ENCODE data around the gene NALCN.

The NALCN gene

GRCh38 chr13:101416181-101417042 is at the start of gene NALCN:
Gene NALCN (minus strand): TSS chr13:101416508. CDS start chr13:101399126, 17,382 bp downstream.
- peak; percentile 36 for DNase-seq

DNA sequence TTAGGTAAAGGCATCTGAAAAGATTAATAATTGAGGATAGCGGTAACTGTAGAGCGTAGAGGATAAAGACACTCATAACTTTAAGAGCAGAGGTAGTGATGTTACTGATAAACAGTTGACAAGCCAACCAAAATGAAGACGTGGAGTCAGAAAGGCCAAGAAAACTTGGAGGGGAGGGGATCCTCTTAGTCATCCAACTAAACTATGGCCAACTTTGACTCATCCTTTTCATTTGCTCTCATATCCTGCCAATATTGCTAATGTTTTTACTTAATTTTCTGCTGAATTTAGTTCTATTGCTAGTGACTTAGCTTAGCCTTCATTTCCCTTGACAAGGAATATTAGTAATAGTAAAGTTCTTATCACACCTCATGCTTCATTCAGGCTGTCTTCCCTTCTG is 49.6 kb upstream of the NALCN start:
- DNase-seq: no peak

DNA sequence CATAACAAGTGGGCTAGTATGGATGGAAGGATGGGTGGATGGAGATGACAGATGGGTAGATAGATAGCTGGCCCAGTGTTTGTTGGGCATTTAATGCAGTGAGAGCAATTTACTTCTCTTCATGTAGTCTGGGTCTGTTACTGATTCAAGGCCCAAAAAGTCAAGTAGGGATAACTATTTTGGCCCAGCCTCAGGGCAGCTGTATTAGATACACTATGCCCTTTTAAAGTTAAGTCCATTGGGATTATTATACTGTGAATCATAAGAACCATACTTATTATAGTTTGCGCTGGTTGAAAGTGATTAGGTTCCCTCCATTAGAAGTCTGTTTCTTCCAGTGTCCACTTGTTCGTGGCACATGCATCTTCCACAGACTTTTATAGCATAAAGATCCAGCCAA is 40.9 kb upstream of the NALCN start:
- DNase-seq: no peak

GRCh38 chr13:101455863-101456262 is 39.6 kb upstream of the NALCN start:
- DNase-seq: no peak

- DNase-seq: no peak
Measured at GRCh38 chr13:101454767-101455166, 38.5 kb upstream of the NALCN start.

- DNase-seq: peak; percentile 57
Measured at GRCh38 chr13:101453784-101454201, 37.5 kb upstream of the NALCN start.

- no peak for DNase-seq
Measured at GRCh38 chr13:101452519-101453485, 36.5 kb upstream of the NALCN start, which contains the start of gene ITGBL1. Gene ITGBL1 (plus strand): TSS chr13:101452675. CDS start chr13:101452834, 159 bp downstream.

DNA sequence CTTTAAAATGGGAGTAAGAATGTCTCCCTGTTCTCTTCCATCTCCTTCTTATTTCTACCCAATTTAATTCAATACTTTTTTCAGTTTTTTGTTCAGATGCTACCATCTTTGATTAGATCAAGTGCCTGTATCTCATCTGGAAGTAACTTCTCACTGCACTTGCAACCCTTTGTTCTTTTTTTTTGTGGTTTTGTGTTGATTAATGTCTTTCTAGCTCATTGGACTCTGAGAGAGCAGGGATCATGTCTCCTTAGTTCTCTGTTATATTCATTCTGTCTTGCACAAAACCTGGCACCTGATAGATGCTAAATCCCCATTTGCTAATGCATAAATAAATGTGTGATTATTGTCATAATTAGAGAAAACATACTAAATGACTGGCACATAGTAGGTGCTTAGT is 35.3 kb upstream of the NALCN start:
- DNase-seq: no peak

- no peak for DNase-seq
Measured at GRCh38 chr13:101450749-101451130, 34.4 kb upstream of the NALCN start.

- DNase-seq: peak; percentile 5
Measured at GRCh38 chr13:101449790-101450748, 33.8 kb upstream of the NALCN start.

- DNase-seq: no peak
Measured at GRCh38 chr13:101447852-101448251, 31.5 kb upstream of the NALCN start.

GRCh38 chr13:101434486-101434885 is 18.2 kb upstream of the NALCN start:
- DNase-seq: no peak

GRCh38 chr13:101433895-101434294 is 17.6 kb upstream of the NALCN start:
- DNase-seq: peak; percentile 2

GRCh38 chr13:101429733-101430132 is 13.4 kb upstream of the NALCN start:
- DNase-seq: no peak

DNA sequence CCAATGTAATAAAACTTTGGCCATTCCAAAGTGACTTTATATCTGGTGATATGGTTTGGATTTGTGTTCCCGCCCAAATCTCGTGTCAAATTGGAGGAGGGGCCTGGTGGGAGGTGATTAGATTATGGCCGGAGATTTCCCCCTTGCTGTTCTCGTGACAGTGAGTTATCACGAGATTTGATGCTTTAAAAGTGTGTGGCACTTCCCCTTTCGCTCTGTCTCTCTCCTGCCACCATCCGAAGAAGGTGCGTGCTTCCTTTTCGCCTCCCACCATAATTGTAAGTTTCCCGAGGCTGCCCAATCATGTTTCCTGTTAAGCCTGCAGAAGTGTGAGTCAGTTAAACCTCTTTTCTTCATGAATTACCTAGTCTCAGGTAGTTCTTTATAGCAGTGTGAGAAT is 9.3 kb upstream of the NALCN start:
- DNase-seq: no peak

DNA sequence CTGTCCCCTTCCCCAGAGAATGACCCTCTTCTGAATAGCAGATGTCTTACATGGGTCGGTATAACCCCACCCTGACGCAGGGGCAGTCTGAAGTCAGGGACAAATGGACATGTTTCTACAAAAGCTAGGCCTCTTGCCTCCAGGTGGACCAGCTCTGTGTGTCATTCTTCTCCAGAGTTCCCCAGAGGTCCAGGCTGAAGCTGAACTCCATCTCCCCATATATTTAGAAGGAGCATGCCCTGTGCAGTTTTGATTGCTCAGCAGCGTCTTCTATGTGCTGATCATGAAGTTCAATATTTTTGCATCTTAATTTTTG is 8.8 kb upstream of the NALCN start:
- DNase-seq: no peak

GRCh38 chr13:101424381-101425155 is 8.3 kb upstream of the NALCN start:
- DNase-seq: no peak

DNA sequence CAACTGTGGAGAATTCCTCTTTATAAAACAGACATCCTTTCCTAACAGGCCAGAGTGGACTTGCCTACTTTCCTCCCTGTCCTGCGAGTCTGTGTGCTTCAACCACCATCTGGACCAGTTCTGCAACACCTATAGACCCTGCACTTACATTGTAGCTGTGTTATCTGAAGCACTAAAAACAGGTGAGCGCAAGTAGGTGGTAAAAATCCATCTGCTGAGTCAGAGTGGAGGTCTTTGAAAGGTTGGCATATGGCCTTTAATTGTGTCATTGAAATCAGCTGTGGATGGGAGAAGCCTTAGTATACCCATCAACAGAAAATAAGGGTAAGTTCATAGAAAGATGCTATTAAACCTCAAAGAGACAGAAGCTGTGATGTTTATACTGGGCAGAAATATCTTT is 7.6 kb upstream of the NALCN start:
- no peak for DNase-seq

GRCh38 chr13:101417501-101417900 is 1.2 kb upstream of the NALCN start:
- no peak for DNase-seq

DNA sequence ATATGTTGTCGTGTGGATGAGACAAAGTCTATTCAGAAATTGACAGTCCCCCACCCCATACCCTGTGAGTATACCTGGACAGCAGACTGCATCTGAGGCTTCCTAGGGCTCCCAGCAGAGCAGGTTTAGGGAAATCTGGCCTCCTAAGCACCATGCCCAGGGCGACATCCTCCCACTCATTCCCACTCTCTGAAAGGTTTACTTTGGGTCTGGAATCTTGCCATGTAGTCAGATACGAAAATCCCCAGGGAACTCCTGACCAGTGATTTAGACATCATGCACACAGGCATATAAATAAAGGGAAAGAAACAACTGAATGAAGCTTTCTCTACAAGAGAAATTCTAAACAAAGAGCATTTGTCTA is 717 bp upstream of the NALCN start:
- no peak for DNase-seq

DNA sequence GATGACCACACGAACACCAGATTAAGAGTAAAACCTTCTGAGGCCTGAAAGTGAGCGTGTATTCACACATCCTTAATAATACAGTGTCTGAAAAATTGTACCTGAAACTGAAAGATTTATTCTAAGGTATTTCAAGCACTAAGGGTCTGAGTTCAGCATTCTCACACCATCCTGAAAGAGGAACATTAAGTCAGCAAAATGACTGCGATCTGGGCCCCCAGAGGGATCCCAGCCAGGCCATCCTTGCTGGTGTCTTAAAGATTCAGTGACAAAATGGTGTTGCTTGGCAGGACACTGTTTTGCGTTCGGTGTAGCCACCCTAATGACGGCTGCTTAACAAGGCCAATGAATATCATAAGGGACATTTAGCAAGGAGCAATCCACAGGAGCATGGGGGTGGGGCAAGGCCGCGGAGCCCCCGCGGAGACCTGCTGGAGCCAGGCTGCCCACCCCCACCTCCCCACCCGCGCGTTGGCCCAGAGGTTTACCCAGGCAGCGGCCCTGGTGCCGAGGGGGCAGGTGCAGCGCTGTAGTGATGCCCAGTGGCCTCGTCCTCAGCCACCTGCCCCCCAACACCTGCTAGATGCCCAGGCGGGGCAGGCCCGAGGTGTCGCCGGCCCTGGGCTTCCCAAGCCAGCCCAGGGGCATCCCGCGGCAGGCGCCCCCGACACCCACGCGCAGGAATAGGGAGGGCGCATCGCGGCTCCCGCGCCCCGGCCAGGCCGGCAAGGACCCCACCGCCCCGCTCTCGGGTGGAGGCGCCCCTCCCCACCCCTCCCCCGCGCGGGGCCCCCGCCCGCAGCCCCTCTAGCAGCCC is 742 bp downstream of the NALCN start:
- no peak for DNase-seq

Measured in DMS53 (cell line).